Stimulated activated CD4-positive, alpha-beta T cell treated with anti-CD3 and anti-CD28 coated beads, Interleukin-12 subunit alpha, Interleukin-12 subunit beta, amount 100 ng/mL, for 4 hours (primary cell): ENCODE data around the gene PLA1A.

Source experiments
- DNase-seq: peaks from one replicate; pipeline ENCODE4 v3.0.0-alpha.2; 2020

The PLA1A gene

DNA sequence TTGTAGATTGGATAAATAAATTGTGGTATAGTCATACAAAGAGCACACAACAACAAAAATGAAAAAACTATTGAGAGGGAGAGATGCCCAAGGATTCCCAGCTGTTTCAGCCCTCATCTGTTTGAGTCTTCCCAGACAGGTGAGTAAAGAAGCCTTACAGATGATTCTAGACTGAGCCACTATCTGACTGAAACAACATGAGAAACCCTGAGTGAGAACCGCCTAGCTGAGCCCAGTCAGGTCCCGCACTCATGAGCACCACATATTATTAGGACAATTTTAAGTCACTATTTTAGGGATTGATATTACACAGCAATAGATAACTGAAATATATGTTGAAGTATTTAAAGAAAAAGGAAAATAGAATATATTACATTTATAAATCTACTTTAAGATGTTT, 43.7 kb downstream of the PLA1A start:
- DNase-seq: no peak

GRCh38 chr3:119642746-119643473, 45.2 kb downstream of the PLA1A start:
- DNase-seq: no peak

- no peak for DNase-seq
These were observed 45.8 kb downstream of the PLA1A start for GRCh38 chr3:119643528-119643927.

- DNase-seq: no peak
These were observed 46.8 kb downstream of the PLA1A start for GRCh38 chr3:119644481-119644880.

GRCh38 chr3:119645813-119646212, 48.1 kb downstream of the PLA1A start:
- DNase-seq: no peak

DNA sequence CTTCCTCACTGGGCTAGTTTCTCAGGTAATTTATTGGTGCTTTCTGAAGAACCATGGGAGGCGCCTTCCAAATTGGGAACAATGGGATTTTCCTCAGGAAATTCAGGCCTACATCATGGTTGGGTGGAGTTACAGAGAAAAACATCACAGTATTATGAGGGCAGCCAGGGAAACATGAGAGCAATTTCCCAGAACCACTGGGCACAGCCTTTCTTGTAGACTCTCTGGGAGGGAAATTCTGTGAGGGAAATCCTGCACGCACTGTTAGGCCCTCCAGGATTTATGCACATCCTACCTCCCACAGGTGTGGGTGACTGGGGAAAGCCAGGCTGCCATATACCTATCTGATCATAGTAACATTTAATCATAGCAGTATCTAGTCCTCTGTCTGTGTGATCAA, 49.5 kb downstream of the PLA1A start:
- no peak for DNase-seq

GRCh38 chr3:119647843-119648575, 50.3 kb downstream of the PLA1A start:
- DNase-seq: no peak

DNA sequence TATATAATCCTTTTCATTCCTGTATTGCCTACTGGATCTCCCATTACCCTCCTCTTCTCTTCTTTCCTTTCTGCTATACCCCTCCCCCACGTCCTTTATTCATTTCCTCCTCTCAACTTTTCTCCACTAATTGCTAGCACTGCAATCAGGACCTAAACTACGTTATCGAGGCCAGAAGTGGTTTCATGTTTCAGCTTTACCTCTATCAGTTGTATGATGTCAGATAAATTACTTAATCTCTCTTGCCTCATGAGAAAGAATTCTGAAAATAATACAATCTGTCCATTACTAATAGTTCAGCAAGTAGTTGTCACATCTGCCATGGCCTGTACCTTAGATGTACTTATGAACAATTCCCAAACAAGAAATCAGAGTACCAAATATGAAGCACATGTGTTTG, 52.1 kb downstream of the PLA1A start:
- no peak for DNase-seq

DNA sequence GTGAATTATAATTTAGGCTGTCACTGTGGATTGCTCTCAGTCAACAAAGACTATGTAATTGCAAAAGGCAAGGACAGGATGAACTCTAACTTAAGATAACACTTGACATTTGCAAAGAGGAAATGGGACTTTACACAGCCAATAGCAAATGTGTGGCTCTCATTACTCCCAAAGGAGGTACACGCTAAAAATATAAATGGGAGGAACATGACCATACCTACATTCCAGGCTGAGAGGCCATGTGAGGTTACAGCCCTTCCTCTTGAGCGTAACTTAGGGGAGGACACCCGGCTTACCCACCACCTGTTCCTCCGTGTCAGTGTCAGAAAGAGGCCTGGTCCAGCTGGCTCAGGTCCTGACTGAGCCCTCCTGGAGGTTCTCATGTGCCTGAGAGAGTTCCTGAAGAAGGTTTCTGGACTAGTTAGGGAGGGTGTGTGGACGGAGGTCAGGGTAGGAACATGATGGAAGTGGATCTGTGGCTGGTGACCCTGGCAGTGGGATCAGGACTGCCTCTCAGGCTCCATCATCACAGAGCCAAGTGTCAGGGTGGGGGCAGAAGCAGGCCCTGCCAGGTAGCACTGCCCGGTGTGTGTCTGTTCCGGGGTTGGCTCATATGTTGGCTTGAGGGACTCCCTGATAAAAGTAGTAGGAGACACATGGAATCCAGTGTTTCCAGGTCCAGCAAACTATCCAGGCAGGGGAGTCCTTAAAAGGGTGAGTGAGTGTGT, 54.8 kb downstream of the PLA1A start:
- DNase-seq: no peak

- DNase-seq: no peak
These were observed 56.2 kb downstream of the PLA1A start for GRCh38 chr3:119653876-119654275.

GRCh38 chr3:119657887-119658702, 60.4 kb downstream of the PLA1A start:
- no peak for DNase-seq

- DNase-seq: no peak
These were observed 61.3 kb downstream of the PLA1A start for GRCh38 chr3:119658994-119659393.

GRCh38 chr3:119659606-119660291, 62.1 kb downstream of the PLA1A start:
- no peak for DNase-seq

DNA sequence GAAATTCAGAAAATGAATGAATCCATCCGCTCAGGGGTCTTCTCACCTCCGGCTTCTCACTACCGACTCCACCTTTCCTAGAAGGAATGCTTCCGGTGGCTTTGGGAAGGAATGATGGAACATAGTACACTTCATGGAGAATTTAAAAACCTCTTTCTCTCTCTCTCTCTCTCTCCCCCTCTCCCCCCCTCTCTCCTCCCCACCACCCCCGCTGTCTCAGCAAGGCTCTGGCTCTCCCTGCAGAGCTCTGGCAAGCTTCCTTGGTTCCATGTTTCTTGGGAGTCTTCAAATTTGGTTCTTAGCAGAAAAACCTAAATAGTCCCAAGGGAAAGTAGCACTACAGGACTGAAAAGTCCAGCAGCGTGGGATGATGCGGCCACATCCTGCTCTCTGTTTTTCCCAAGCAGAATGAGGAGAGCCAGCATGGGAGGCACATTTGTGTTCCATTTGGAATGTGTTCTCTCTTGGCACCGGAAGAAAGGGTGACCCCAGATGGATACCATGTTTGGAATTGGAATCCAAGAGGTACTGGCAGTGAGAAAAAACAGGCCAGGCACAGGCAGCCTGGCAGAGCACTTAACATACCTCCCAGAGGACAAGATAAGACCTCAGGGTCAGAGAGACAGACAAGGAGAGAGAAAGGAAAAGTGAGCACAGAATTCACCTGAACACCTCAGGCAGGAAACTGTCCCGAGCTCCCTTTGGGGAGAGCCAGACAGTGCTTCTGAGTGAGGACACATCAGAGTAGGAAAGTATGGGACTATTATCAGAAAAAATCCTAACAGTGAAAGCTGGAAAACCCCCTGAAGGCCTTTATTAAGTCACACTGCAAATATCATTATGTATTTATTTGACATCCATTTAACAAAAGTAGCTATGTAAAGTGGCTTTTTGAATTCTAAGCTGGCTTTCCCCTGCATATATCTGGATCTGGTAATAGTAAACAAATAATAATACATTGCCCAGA, 63.1 kb downstream of the PLA1A start, which contains the start of gene POPDC2:
POPDC2 (minus strand) TSS at position 116 of the 967 bp plus-strand sequence. CDS start 166 bp downstream, outside the sequence.
- no peak for DNase-seq

GRCh38 chr3:119662604-119663373, 65.1 kb downstream of the PLA1A start:
- no peak for DNase-seq

GRCh38 chr3:119663885-119664284, 66.2 kb downstream of the PLA1A start:
- DNase-seq: no peak

GRCh38 chr3:119664370-119664769, 66.7 kb downstream of the PLA1A start:
- DNase-seq: no peak

- DNase-seq: no peak
These were observed 67.2 kb downstream of the PLA1A start for GRCh38 chr3:119664850-119665379.

- DNase-seq: no peak
These were observed 68.4 kb downstream of the PLA1A start for GRCh38 chr3:119665954-119666559.
